ENCODE results near the gene ENDOU.
A peak's percentile ranks its signal among the peaks of the same experiment; 100 is the strongest.

ENDOU gene

DNA sequence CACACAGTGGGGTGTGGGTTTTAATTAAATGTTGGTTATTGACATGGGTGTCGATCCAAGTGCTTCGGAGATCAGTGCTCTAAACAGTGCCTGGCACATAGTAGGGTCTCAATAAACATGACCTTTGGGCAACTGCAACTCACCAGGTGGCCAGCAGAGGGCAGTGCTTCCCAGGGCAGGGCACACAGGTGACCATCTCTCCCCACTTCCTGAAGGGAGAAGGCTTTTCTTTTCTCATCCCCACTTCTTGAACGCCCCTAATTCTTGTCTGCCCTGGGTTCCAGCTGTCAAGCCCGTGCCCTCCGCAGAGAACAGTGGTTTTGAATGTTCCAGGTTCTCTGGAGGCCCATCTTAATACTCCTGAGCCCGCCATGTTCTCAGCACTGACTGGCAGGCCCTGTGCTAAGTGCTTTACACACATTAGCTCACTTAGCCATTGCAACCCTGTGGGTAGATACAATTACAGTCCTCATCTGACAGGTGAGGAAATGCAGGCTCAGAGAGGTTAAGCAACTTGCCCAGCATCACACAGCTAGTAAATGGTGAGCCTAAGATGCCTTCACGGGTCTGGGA lies 17.0 kb upstream of the ENDOU start:
- DNase-seq = no peak

DNA sequence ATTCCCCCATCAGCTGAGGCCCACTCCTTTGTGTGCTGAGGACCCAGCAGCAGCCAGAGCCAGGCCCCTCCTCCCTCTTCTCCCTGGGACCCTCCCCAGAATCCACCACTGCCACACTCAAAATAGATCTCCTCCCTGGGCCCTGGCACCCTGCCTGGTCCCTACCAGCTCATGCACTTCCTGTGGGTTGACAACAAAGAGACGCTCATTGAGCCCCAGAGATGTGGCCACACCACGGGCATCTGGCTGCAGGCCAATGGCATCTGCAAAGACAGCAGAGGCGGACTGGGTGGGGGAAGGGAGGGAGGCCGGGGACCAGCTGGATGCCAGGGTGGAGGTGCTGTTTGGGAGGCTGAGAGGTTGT lies 16.0 kb upstream of the ENDOU start:
- DNase-seq = peak; percentile 98

GRCh38 chr12:47740606-47741339 lies 15.5 kb upstream of the ENDOU start:
- DNase-seq = peak; percentile 28

DNA sequence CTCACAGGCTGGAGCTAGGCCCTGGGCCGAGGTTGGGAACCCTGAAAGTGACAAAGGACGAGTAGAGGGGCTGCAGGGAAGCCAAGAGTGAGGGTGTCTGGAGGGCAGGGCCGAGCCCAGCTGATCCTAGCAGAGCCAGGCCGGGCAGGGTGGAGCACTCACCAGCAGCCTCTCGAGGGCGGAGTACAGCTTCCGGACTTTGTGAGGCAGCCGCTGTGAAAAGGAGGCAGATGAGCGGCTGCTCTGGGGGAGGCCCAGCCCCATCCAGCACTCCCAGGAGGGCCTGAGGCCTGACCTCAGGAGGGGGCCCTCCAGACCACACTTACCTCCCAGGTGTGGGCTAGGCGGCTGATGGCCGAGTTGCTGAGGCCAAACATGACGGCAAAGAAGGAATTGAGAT lies 14.7 kb upstream of the ENDOU start:
- DNase-seq = no peak

GRCh38 chr12:47739297-47739696 lies 14.0 kb upstream of the ENDOU start:
- DNase-seq = no peak

GRCh38 chr12:47737936-47738594 lies 12.8 kb upstream of the ENDOU start:
- no peak for DNase-seq

GRCh38 chr12:47736877-47737676 lies 11.8 kb upstream of the ENDOU start:
- no peak for DNase-seq

GRCh38 chr12:47736216-47736615 lies 10.9 kb upstream of the ENDOU start:
- no peak for DNase-seq

- no peak for DNase-seq
These were observed 10.4 kb upstream of the ENDOU start for GRCh38 chr12:47735649-47736048.

GRCh38 chr12:47734725-47735480 lies 9.6 kb upstream of the ENDOU start:
- peak; percentile 27 for DNase-seq

DNA sequence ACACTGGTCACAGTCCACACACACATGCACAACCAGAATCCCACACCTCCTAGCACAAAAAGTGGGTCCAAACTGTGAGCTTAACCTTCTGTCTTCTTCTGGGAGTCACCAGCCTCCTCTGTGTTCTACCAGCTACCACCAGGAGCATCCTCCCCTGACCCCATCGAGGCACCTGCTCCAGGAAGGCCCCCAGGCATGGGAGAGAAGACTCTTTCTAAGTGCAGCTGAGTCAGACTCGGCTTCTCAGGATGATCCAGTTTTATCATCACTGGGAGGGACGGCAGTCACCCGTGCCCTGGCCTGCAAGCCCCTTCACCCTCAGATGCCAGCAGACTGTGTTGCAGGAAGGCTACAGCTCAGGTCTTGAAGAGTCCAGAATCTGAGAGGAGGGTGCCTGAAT lies 7.9 kb upstream of the ENDOU start:
- no peak for DNase-seq

DNA sequence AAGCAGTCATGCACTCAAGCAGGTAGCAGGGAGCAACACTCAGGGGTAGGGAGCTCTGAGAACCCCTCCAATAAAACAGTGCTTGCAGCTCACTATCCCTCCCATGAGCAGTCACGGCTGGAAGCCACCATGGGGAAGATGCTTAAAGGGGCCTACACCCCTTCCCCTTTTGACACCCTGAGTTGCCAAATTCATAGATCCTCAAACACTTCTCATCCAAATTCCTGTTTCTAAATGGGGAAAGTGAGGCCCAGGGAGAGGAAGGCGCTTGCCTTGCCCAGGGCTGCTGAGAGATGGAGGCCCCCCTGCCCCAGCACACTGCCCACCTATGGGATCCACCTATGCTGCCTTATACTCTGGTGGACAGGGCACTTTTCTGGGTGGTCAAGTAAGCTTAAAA lies 7.2 kb upstream of the ENDOU start:
- DNase-seq = no peak

- DNase-seq = no peak
These were observed 6.4 kb upstream of the ENDOU start for GRCh38 chr12:47731723-47732122.

- no peak for DNase-seq
These were observed 5.1 kb upstream of the ENDOU start for GRCh38 chr12:47730341-47730744.

DNA sequence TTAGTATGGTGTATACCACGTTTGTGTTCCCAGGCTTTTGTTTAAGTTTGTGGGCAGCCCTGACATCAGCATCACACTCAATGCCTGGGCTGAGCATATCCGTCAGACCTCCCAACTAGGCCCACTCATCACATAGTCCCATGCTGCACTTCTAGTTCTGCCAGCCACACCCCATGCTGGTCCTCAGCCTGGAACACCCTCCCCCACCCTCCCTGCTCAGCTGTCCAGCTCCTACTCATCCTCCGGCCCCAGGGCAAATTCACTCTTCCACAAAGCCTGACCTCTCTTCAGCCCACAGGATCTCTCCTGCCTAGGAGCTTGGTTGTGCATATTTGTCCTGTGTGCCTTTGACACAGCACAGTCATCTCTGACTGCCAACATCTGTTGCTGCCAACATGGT lies 3.9 kb upstream of the ENDOU start:
- DNase-seq = no peak

DNA sequence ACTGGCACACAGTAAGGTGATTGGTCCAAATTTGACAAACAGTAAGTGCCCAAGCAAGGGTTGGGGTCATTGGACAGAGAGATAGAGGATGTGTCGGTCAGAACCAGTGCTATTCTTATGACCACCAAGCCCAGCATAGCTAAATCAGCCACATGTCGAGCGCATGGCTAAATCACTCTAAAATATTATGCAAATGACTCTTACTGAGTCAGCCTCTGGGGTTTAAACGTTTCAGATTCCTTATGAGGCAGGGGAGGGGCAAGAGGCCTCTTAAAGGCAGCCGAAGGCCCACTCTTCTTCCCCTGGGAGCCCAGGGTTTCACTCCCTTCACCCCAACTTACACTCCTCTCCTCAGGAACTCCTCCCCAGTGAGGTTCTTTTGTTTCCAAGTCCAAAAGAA lies 603 bp upstream of the ENDOU start:
- DNase-seq = no peak

- no peak for DNase-seq
These were observed 2.2 kb downstream of the ENDOU start for GRCh38 chr12:47722941-47723631.

DNA sequence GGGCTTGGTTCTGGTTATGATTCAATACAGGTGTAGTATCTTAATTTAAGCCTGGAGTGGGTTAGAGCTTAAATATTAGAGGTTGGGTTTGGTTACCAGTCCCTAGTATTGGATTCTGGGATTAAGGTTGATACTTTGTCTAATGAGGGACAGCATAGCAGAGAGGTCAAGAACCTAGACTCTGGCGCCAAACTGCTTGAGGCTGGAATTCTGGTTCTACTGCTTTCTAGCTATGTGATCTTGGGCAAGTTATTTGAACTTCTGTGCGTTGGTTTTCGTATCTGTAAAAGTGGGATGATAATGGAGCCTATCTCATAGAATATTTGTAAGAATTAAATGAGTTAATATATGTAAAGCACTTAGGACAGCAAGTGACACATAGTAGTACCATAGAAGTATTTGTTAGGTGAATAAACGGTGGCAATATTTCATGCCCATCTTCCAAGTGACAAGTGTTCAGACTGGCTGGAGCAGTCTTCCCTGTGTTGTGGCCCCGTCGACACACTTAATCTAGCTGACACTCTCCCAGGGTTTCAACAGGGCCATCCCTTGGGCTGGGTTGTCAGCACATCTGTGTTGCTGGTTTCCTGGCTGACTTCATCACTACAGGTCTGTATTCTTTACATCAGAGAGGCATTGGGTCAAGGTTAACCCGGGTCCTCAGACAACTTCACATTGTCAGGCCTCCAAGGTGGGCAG lies 3.0 kb downstream of the ENDOU start:
- DNase-seq = no peak

GRCh38 chr12:47721431-47721973 lies 3.8 kb downstream of the ENDOU start:
- no peak for DNase-seq

GRCh38 chr12:47718531-47718930 lies 6.8 kb downstream of the ENDOU start:
- no peak for DNase-seq
